Keratinocyte (primary cell): ENCODE results near the gene HMG20A.

ENCODE experiments used
- CTCF ChIP-seq, 3 experiments: IDR thresholded peaks in 1 of 3; conservative IDR thresholded peaks in 1 of 3; optimal IDR thresholded peaks in 1 of 3; 2 replicates in 2 of 3; 3 replicates in 1 of 3; pipeline versions ENCODE3 to v1.5.1; 2011; ENCODE audit warnings: low read length in 3 of 3, mild to moderate bottlenecking in 3 of 3, moderate library complexity in 2 of 3, control low read depth in 1 of 3, inconsistent platforms in 1 of 3; ENCODE audit not compliant: insufficient read depth in 2 of 3; ENCODE audit errors: extremely low read depth in 1 of 3
- EZH2 ChIP-seq: IDR thresholded peaks from one replicate; pipeline ENCODE4 v1.6.1; 2012; ENCODE audit warnings: inconsistent platforms, mild to moderate bottlenecking, low read length, moderate library complexity

DNA sequence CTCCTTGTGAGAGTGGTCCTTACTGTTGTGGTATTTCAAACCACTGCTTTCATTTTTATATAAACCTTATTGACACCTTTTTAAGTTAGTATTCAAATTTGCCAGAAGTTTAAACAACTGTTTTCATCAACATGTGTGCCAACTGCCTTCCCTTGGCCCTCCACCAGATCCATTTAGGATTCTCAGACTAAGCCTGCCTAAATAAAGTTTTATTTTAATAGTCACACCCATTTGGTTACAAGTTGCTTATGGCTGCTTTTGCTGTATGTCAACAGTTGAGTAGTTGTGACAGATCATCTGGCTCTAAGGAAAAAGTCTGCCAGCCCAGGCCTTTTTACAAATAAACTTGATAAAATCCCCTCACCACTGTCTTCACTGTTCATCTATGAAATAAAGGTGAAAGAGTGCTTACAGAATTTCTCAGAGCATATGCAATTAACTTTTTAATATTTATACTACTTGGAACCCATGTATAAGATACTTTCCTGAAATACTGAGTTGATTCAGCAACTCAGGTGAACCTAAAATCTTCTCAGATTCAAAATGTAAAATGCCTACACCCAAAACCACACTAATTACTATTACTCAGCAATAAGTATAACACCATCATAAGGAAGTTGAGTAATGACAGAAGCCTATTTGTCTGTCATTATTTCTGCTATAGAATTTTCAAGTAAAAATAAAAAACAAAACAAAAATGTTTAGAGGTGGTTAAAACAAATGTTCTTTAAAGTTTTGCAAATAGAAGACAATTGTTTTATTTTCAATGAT lies 35.9 kb upstream of the HMG20A start:
- TF ChIP-seq CTCF (optimal IDR thresholded peaks at IDR 0.05 in 1 of 3, IDR thresholded peaks at IDR 0.05 in 1 of 3, conservative IDR thresholded peaks at IDR 0.05 in 1 of 3; ENCODE audit: extremely low read depth in 1 of 3, insufficient read depth in 2 of 3, low read length in 3 of 3) (no peak), EZH2 (no peak)
